ENCODE data around the gene SLC25A45. TPM values are rescaled to one million over a fixed set of nuclear protein-coding genes. Genes with fewer than 3 reads are reported as not detected.

SLC25A45 gene
- total RNA-seq, 1 experiment from 2014 or later: 1.1 TPM

DNA sequence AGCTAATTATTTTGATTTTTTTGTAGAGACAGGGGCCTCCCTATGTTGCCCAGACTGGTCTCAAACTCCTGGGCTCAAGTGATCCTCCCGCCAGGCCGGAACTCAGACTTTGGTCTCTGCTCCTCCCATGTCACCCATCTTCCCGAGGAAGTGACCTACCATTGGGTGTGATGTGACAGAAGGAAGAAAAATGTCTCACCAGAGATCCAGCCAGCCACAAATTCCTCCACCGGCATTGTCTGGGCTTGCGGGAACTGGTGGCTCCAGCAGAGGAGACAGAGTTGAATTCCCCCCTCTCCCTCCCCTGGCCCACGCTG, 772 bp downstream of the SLC25A45 start:
- Histone ChIP-seq H3K79me2 (ENCODE audit: insufficient read depth, low read length) (no peaks in the 10 kb centered on the region), H3K23ac (ENCODE audit: insufficient read length, low read depth, low read length) (no peak overlapping the region), H4K20me1 (ENCODE audit: control insufficient read depth, insufficient read depth, insufficient read length) (no peaks in the 10 kb centered on the region), H2BK15ac (ENCODE audit: low read depth, low read length) (no peak overlapping the region), H3K14ac (ENCODE audit: insufficient read depth, low read length) (no peak overlapping the region; the same call in 1 of the 2 replicates), H3K56ac (ENCODE audit: insufficient read length, low read depth, low read length) (no peak overlapping the region), H2BK5ac (ENCODE audit: insufficient read length, low read length) (no peak overlapping the region), H2BK120ac (ENCODE audit: low read depth, low read length, poor library complexity, severe bottlenecking) (no peak overlapping the region), H2BK20ac (ENCODE audit: low read depth, low read length, poor library complexity, severe bottlenecking) (no peak overlapping the region), H2BK12ac (ENCODE audit: insufficient read length, low read depth, low read length) (no peak overlapping the region), H2AFZ (ENCODE audit: low read length) (no peak overlapping the region), H3K4me2 (ENCODE audit: insufficient read depth, insufficient read length, low read length) (no peak overlapping the region), H3K9me3 (ENCODE audit: control insufficient read depth, low read depth, low read length) (no peaks in the 10 kb centered on the region), H3K27me3 (ENCODE audit: insufficient read depth, low read length) (no peaks in the 10 kb centered on the region), H3T11ph (ENCODE audit: low read length) (no peak overlapping the region), H4K91ac (ENCODE audit: insufficient read length, low read depth, low read length) (no peak overlapping the region), H3K27ac (ENCODE audit: insufficient read length, low read depth, low read length) (no peak overlapping the region), H3K4me1 (ENCODE audit: insufficient read depth, low read length) (0 out of 2 replicates have a peak, but pooled peaks cover 2% of the 10 kb centered on the region), H4K5ac (ENCODE audit: insufficient read length, low read depth, low read length) (no peak overlapping the region), H3K23me2 (ENCODE audit: insufficient read length, low read depth, low read length, poor library complexity, severe bottlenecking) (no peaks in the 10 kb centered on the region), H4K8ac (replicated peaks; ENCODE audit: insufficient read length, low read depth, low read length) (no peak overlapping the region), H3K79me1 (ENCODE audit: insufficient read depth, low read depth, low read length, poor library complexity, severe bottlenecking) (no peaks in the 10 kb centered on the region), H3K18ac (ENCODE audit: insufficient read length, low read depth, low read length) (peak overlapping the region; percentile 35), H2AK5ac (ENCODE audit: insufficient read length, low read length) (no peak overlapping the region), H3K9ac (ENCODE audit: extremely low read depth, insufficient read length, low read length) (no peak overlapping the region), H3K4ac (ENCODE audit: low read depth, low read length) (no peak overlapping the region)
- peaks cover 17 to 18% of the 10 kb centered on the region in 2 experiments for H3K4me1 Mint-ChIP-seq
- peaks cover 4% of the 10 kb centered on the region for H3K27me3 Mint-ChIP-seq (ENCODE audit: low read depth)
- TF ChIP-seq, protein P1, sequence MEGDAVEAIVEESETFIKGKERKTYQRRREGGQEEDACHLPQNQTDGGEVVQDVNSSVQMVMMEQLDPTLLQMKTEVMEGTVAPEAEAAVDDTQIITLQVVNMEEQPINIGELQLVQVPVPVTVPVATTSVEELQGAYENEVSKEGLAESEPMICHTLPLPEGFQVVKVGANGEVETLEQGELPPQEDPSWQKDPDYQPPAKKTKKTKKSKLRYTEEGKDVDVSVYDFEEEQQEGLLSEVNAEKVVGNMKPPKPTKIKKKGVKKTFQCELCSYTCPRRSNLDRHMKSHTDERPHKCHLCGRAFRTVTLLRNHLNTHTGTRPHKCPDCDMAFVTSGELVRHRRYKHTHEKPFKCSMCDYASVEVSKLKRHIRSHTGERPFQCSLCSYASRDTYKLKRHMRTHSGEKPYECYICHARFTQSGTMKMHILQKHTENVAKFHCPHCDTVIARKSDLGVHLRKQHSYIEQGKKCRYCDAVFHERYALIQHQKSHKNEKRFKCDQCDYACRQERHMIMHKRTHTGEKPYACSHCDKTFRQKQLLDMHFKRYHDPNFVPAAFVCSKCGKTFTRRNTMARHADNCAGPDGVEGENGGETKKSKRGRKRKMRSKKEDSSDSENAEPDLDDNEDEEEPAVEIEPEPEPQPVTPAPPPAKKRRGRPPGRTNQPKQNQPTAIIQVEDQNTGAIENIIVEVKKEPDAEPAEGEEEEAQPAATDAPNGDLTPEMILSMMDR (conservative IDR thresholded peaks at IDR 0.05): no peak
- H3K27ac Mint-ChIP-seq: no peak overlapping the region; a peak in 1 of 7 replicates
- no peak overlapping the region for H3K4me3 Mint-ChIP-seq
- H3K9me3 Mint-ChIP-seq: no peaks in the 10 kb centered on the region
- no peak for DNase-seq
- no peaks in the 10 kb centered on the region for H3K36me3 Mint-ChIP-seq (ENCODE audit: insufficient read depth in 1 of 3, low read depth in 3 of 3)
- no CpG with 5 or more reads among the region's 6 CpGs for whole genome bisulfite sequencing (ENCODE audit: extremely low coverage, insufficient read length, low lambda C conversion rate)

Measured in H9 (cell line).